NCI-H1694 (cell line): ENCODE measurements around the gene ST6GAL1.
"Not testable (repeated sequence)": the region's sequence is repeated elsewhere in the genome, so short reads cannot be mapped to it uniquely, and the experiment has no call there.

Experiments used
- DNase-seq: peaks from one replicate; lab custom pipeline; 2025; lab: John Stamatoyannopoulos, UW

The ST6GAL1 gene

GRCh38 chr3:186967686-186968085, 37.4 kb downstream of the ST6GAL1 start:
- DNase-seq = no peak

- no peak for DNase-seq
These were observed 39.3 kb downstream of the ST6GAL1 start for GRCh38 chr3:186969607-186970006.

- not testable (repeated sequence) for DNase-seq
These were observed 40.8 kb downstream of the ST6GAL1 start for GRCh38 chr3:186971106-186971505.

- no peak for DNase-seq
These were observed 41.3 kb downstream of the ST6GAL1 start for GRCh38 chr3:186971578-186971977.

- DNase-seq = no peak
These were observed 43.4 kb downstream of the ST6GAL1 start for GRCh38 chr3:186973702-186974101.

GRCh38 chr3:186974824-186975313, 44.5 kb downstream of the ST6GAL1 start:
- DNase-seq = no peak

GRCh38 chr3:186975726-186976125, 45.4 kb downstream of the ST6GAL1 start:
- DNase-seq = no peak

GRCh38 chr3:186976837-186977750, 46.8 kb downstream of the ST6GAL1 start:
- DNase-seq = no peak

- no peak for DNase-seq
These were observed 48.4 kb downstream of the ST6GAL1 start for GRCh38 chr3:186978712-186979111.

- no peak for DNase-seq
These were observed 49.5 kb downstream of the ST6GAL1 start for GRCh38 chr3:186979852-186980251.

- no peak for DNase-seq
These were observed 50.7 kb downstream of the ST6GAL1 start for GRCh38 chr3:186980989-186981388.

- no peak for DNase-seq
These were observed 53.3 kb downstream of the ST6GAL1 start for GRCh38 chr3:186983659-186984058.

- DNase-seq = no peak
These were observed 53.7 kb downstream of the ST6GAL1 start for GRCh38 chr3:186984064-186984463.

GRCh38 chr3:186985661-186986364, 55.5 kb downstream of the ST6GAL1 start:
- no peak for DNase-seq

GRCh38 chr3:186986406-186986805, 56.1 kb downstream of the ST6GAL1 start:
- no peak for DNase-seq

- DNase-seq = no peak
These were observed 56.5 kb downstream of the ST6GAL1 start for GRCh38 chr3:186986816-186987215.

- no peak for DNase-seq
These were observed 58.5 kb downstream of the ST6GAL1 start for GRCh38 chr3:186988806-186989205.

GRCh38 chr3:186989429-186989828, 59.1 kb downstream of the ST6GAL1 start:
- no peak for DNase-seq

GRCh38 chr3:186990277-186990676, 60.0 kb downstream of the ST6GAL1 start:
- no peak for DNase-seq

GRCh38 chr3:186990878-186991308, 60.6 kb downstream of the ST6GAL1 start:
- no peak for DNase-seq

- DNase-seq = no peak
These were observed 61.1 kb downstream of the ST6GAL1 start for GRCh38 chr3:186991470-186991869.

- not testable (repeated sequence) for DNase-seq
These were observed 61.8 kb downstream of the ST6GAL1 start for GRCh38 chr3:186992096-186992495.

- no peak for DNase-seq
These were observed 63.0 kb downstream of the ST6GAL1 start for GRCh38 chr3:186993210-186993782.
